Activated naive CD4-positive, alpha-beta T cell treated with anti-CD3 and anti-CD28 coated beads, Interleukin-2, amount 50 U/mL, for 24 hours (primary cell): ENCODE results near the gene ARPC5.

Experiments used
- H3K27ac Mint-ChIP-seq: one replicate; pipeline ENCODE4 v1.8.0; 2021; ENCODE audit warnings: mild to moderate bottlenecking, mixed read lengths
- H3K27me3 Mint-ChIP-seq: one replicate; pipeline ENCODE4 v1.8.0; 2021; ENCODE audit warnings: mixed read lengths
- H3K36me3 Mint-ChIP-seq: one replicate; pipeline ENCODE4 v1.8.0; 2021; ENCODE audit warnings: mixed read lengths
- H3K4me1 Mint-ChIP-seq: one replicate; pipeline ENCODE4 v1.8.0; 2021; ENCODE audit warnings: mixed read lengths
- H3K4me3 Mint-ChIP-seq: one replicate; pipeline ENCODE4 v1.8.0; 2021; ENCODE audit warnings: mild to moderate bottlenecking, mixed read lengths
- H3K9me3 Mint-ChIP-seq: one replicate; pipeline ENCODE4 v1.8.0; 2021; ENCODE audit warnings: mixed read lengths

The ARPC5 gene

DNA sequence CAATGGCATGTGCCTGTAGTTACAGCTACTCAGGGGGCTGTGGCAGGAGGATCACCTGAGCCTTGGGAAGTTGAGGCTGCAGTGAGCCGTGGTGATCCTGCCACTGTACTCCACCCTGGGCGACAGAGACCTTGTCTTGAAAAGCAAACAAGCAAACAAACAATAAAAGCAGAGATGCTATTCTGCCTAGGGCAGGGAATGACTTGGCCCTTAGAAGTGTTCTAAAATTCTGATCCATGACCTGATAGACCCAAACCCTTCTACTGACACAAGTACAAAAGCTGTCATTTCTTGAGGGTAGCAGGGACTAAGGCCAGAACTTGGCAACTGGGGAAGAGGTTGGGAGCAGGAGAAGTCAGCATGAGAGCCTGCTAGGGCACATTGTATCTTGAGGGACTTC is 29.7 kb downstream of the ARPC5 start:
- Mint-ChIP-seq H3K4me1 (no peaks in the 10 kb centered on the region), H3K9me3 (no peaks in the 10 kb centered on the region), H3K4me3 (no peak overlapping the region), H3K36me3 (no peaks in the 10 kb centered on the region), H3K27me3 (peaks cover 2% of the 10 kb centered on the region), H3K27ac (no peak overlapping the region)

- no peaks in the 10 kb centered on the region for H3K4me1 Mint-ChIP-seq
- H3K27me3 Mint-ChIP-seq, result no peaks in the 10 kb centered on the region
- H3K36me3 Mint-ChIP-seq, result no peaks in the 10 kb centered on the region
- no peak overlapping the region for H3K4me3 Mint-ChIP-seq
- H3K27ac Mint-ChIP-seq, result no peak overlapping the region
- no peaks in the 10 kb centered on the region for H3K9me3 Mint-ChIP-seq
Measured at GRCh38 chr1:183604815-183605214, 30.8 kb downstream of the ARPC5 start.

GRCh38 chr1:183604038-183604808 is 31.4 kb downstream of the ARPC5 start:
- Mint-ChIP-seq H3K4me3 (no peak overlapping the region), H3K27ac (no peak overlapping the region), H3K4me1 (no peaks in the 10 kb centered on the region), H3K27me3 (no peaks in the 10 kb centered on the region), H3K9me3 (no peaks in the 10 kb centered on the region), H3K36me3 (no peaks in the 10 kb centered on the region)

- Mint-ChIP-seq H3K4me3 (no peak overlapping the region), H3K27me3 (no peaks in the 10 kb centered on the region), H3K27ac (no peak overlapping the region), H3K4me1 (peaks cover 6% of the 10 kb centered on the region), H3K36me3 (no peaks in the 10 kb centered on the region), H3K9me3 (no peaks in the 10 kb centered on the region)
Measured at GRCh38 chr1:183602510-183602909, 33.1 kb downstream of the ARPC5 start.

GRCh38 chr1:183600634-183601033 is 34.9 kb downstream of the ARPC5 start:
- Mint-ChIP-seq H3K36me3 (no peaks in the 10 kb centered on the region), H3K4me3 (no peak overlapping the region), H3K27ac (no peak overlapping the region), H3K27me3 (no peaks in the 10 kb centered on the region), H3K4me1 (peaks cover 6% of the 10 kb centered on the region), H3K9me3 (no peaks in the 10 kb centered on the region)

GRCh38 chr1:183600136-183600535 is 35.4 kb downstream of the ARPC5 start:
- H3K36me3 Mint-ChIP-seq, result no peaks in the 10 kb centered on the region

DNA sequence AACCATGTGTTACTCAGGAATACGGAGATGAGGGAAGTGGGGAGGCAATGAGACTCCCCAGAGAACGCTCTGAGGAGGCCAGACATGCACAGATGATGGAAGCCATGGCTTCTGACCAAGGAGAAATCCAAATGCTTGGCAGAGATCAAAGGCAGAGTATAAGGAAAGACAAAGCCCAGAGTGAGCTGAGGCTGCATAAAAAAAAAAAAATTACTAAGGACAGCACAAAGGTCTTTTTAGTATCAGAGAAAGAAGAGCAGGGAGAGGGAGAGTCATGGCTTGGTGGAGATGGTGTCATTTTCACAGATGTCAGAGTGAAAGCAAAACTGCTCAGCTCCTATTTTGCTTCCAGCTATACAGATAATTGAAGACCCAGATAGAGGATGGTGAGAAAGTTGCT is 37.2 kb downstream of the ARPC5 start:
- no peak overlapping the region for H3K27ac Mint-ChIP-seq
- no peaks in the 10 kb centered on the region for H3K27me3 Mint-ChIP-seq

More at GRCh38 chr1:183600136-183600535, 35.4 kb downstream of the ARPC5 start:
- peaks cover 6% of the 10 kb centered on the region for H3K4me1 Mint-ChIP-seq
- H3K27ac Mint-ChIP-seq, result no peak overlapping the region
- H3K27me3 Mint-ChIP-seq, result no peaks in the 10 kb centered on the region
- H3K9me3 Mint-ChIP-seq, result no peaks in the 10 kb centered on the region
- H3K4me3 Mint-ChIP-seq, result no peak overlapping the region

DNA sequence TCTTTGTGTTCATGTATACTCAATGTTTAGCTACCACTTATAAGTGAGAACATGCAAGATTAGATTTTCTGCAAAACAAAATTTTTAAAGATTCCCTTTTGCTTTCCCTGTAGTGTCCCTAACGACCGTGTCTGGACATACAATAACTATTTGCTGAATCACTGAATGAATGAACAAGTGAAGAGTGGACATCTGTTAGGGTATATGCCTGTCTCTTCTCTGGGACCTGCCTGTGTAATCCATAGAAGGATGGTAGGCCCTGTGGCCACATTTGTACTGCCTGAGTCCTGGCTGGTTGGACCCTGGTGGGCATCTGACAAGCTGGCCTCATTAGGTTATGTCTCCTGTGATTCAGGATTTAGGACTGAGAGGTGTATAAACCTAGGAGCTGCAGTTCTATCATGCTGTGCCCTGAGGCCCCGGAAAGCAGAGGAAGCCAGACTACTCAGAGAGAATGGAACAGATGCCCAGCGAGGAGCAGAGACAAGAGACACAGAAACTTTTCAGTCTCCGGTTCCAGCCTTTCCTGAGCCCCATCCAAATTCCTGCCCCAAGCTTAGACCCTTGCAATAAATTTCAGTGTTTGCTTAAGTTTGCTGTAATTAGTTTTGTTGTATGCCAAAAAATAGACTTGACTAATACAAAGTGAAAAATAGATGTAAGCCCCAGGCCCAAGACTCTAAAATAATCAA is 37.8 kb downstream of the ARPC5 start:
- Mint-ChIP-seq H3K4me1 (peaks cover 6% of the 10 kb centered on the region), H3K27ac (no peak overlapping the region), H3K4me3 (no peak overlapping the region), H3K36me3 (no peaks in the 10 kb centered on the region), H3K27me3 (no peaks in the 10 kb centered on the region), H3K9me3 (no peaks in the 10 kb centered on the region)

More for the DNA sequence above, 37.2 kb downstream of the ARPC5 start:
- Mint-ChIP-seq H3K9me3 (no peaks in the 10 kb centered on the region), H3K36me3 (no peaks in the 10 kb centered on the region), H3K4me1 (peaks cover 6% of the 10 kb centered on the region), H3K4me3 (no peak overlapping the region)

GRCh38 chr1:183596500-183596899 is 39.1 kb downstream of the ARPC5 start:
- Mint-ChIP-seq H3K4me1 (peaks cover 6% of the 10 kb centered on the region), H3K27ac (no peak overlapping the region), H3K4me3 (no peak overlapping the region), H3K36me3 (no peaks in the 10 kb centered on the region), H3K27me3 (no peaks in the 10 kb centered on the region), H3K9me3 (no peaks in the 10 kb centered on the region)

DNA sequence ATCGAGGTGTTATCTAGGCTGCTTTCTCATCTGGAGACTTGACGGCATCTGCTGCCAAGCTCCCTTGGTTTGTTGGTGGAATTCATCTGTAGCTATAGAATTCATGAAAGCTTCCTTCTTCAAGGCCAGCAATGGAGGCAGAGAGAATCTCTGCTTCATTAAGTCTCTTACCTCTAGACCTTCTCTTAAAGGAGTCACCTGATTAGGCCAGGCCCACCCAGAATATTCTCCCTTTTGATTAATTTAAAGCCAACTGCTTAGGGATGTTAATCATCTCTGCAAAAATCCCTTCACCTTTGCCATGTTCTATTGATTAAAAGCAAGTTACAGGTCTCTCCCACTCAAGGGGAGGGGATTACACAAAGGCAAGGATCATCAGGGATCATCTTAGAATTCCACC is 40.0 kb downstream of the ARPC5 start:
- no peak overlapping the region for H3K4me3 Mint-ChIP-seq
- no peak overlapping the region for H3K27ac Mint-ChIP-seq
- no peaks in the 10 kb centered on the region for H3K9me3 Mint-ChIP-seq
- no peaks in the 10 kb centered on the region for H3K36me3 Mint-ChIP-seq
- H3K4me1 Mint-ChIP-seq, result peaks cover 10% of the 10 kb centered on the region
- H3K27me3 Mint-ChIP-seq, result no peaks in the 10 kb centered on the region

- Mint-ChIP-seq H3K4me3 (no peak overlapping the region), H3K27me3 (no peaks in the 10 kb centered on the region), H3K36me3 (no peaks in the 10 kb centered on the region), H3K4me1 (peaks cover 25% of the 10 kb centered on the region), H3K27ac (peak overlapping the region; percentile 2), H3K9me3 (no peaks in the 10 kb centered on the region)
Measured at GRCh38 chr1:183593356-183593755, 42.2 kb downstream of the ARPC5 start.

- H3K36me3 Mint-ChIP-seq, result no peaks in the 10 kb centered on the region
- no peaks in the 10 kb centered on the region for H3K9me3 Mint-ChIP-seq
- no peak overlapping the region for H3K27ac Mint-ChIP-seq
- H3K4me3 Mint-ChIP-seq, result no peak overlapping the region
- no peaks in the 10 kb centered on the region for H3K27me3 Mint-ChIP-seq
- H3K4me1 Mint-ChIP-seq, result peaks cover 21% of the 10 kb centered on the region
Measured at GRCh38 chr1:183592733-183593132, 42.9 kb downstream of the ARPC5 start.

DNA sequence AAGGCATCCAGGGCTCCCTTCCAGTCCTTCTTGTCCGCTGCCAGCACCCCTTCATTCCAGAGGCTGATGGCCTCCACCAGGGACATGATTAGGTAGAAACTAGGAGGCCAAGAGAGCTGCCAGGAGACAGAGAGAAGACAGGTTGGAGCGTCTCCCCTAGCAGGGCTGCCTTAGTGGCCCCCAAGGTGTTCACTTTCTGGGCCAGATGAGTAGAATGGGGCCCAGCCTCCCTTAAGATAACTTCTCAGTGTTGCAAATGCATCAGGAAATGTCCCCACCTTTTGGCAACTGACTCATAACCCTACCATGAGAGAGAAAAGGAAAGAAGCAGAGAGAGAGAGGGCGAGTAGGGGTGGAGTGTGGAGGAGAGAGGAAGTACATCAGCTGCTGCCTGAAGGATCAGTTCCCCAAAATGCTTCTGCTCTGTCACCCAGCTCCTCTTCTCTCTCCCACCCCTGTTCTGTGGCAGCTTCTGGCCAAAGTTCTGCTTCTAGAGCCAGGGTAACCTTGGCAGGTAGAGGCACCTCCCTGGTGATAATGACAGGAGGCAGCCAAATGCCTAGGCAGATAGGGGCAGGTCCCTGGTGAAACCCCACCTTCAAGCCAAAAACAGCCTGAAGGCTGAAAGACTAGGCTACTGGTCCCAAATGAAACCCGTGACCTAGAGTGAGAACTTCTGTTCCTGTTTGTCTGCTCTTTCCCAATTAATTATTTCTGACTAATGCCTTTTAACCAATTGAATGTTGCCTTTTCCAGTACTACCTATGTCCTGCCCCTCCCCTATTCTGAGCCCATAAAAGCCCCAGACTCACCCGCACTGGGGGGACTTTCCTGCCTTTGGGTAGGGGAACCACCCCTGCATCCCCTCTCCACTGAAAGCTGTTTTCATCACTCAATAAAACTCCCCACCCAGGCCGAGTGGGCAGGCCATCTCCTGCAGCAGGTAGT is 45.1 kb downstream of the ARPC5 start, which contains the start of gene NCF2:
TSS of gene NCF2 (minus strand) at position 216 of the 948 bp plus-strand sequence. CDS start at position 86, 130 bp downstream.
- no peaks in the 10 kb centered on the region for H3K27me3 Mint-ChIP-seq
- H3K36me3 Mint-ChIP-seq, result no peaks in the 10 kb centered on the region
- H3K4me1 Mint-ChIP-seq, result peaks cover 21% of the 10 kb centered on the region
- H3K27ac Mint-ChIP-seq, result peak within 1 kb of the TSS; percentile 31
- no peak within 1 kb of the TSS for H3K4me3 Mint-ChIP-seq
- no peaks in the 10 kb centered on the region for H3K9me3 Mint-ChIP-seq

- Mint-ChIP-seq H3K4me1 (peaks cover 21% of the 10 kb centered on the region), H3K27me3 (no peaks in the 10 kb centered on the region), H3K9me3 (no peaks in the 10 kb centered on the region), H3K36me3 (no peaks in the 10 kb centered on the region), H3K4me3 (no peak overlapping the region), H3K27ac (no peak overlapping the region)
Measured at GRCh38 chr1:183589874-183590243, 45.7 kb downstream of the ARPC5 start.

DNA sequence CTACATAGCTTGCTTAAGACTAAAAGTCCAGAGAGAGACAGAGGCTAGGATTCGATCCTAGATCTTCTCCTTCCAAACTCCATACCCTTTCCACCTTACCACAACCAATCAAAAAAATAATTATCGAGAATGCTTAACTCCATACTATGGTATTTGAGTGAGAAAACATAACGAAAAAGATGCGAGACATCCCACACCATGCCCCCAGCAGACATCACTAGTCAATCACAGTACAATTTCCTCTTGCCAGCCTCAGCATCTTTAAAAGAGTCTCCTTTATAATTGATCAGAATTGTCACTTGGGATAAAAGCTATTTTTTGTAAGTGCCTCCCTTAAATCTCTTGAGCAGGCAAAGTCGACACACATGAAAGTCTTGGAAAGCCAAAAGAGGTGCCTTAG is 46.2 kb downstream of the ARPC5 start:
- H3K27me3 Mint-ChIP-seq, result no peaks in the 10 kb centered on the region
- peaks cover 21% of the 10 kb centered on the region for H3K4me1 Mint-ChIP-seq
- no peaks in the 10 kb centered on the region for H3K9me3 Mint-ChIP-seq
- H3K36me3 Mint-ChIP-seq, result no peaks in the 10 kb centered on the region
- H3K27ac Mint-ChIP-seq, result no peak overlapping the region
- H3K4me3 Mint-ChIP-seq, result no peak overlapping the region
